Esophagus muscularis mucosa (tissue), 4 donors: ENCODE measurements around the gene GPT2.

Experiments used
- EP300 ChIP-seq: sonication (generic); formaldehyde crosslinking; IDR thresholded peaks from one replicate; pipeline ENCODE4 v1.6.1; 2017; ENCODE audit warnings: antibody characterized with exemption
- POLR2AphosphoS5 ChIP-seq, 2 donors: sonication (generic); formaldehyde crosslinking; IDR thresholded peaks; one replicate each; pipeline ENCODE4 v1.6.1; 2017; ENCODE audit warnings: antibody characterized with exemption in 2 of 2
- TF ChIP-seq, protein P1 (sequence below), 3 experiments: fragments of 200-600 bp in 2 of 3; fragments of 450-650 bp in 1 of 3; sonication (generic) in 2 of 3; IDR thresholded peaks; one replicate each; pipeline ENCODE4 v1.5.1; 2017 to 2019; ENCODE audit warnings: antibody characterized with exemption in 3 of 3, mild to moderate bottlenecking in 2 of 3, moderate library complexity in 1 of 3

GRCh38 chr16:46973996-46974324 is 89.8 kb downstream of the GPT2 start:
- TF ChIP-seq EP300 = no peak
- no peak for TF ChIP-seq POLR2AphosphoS5 (IDR thresholded peaks at IDR 0.05)
- TF ChIP-seq, protein P1, sequence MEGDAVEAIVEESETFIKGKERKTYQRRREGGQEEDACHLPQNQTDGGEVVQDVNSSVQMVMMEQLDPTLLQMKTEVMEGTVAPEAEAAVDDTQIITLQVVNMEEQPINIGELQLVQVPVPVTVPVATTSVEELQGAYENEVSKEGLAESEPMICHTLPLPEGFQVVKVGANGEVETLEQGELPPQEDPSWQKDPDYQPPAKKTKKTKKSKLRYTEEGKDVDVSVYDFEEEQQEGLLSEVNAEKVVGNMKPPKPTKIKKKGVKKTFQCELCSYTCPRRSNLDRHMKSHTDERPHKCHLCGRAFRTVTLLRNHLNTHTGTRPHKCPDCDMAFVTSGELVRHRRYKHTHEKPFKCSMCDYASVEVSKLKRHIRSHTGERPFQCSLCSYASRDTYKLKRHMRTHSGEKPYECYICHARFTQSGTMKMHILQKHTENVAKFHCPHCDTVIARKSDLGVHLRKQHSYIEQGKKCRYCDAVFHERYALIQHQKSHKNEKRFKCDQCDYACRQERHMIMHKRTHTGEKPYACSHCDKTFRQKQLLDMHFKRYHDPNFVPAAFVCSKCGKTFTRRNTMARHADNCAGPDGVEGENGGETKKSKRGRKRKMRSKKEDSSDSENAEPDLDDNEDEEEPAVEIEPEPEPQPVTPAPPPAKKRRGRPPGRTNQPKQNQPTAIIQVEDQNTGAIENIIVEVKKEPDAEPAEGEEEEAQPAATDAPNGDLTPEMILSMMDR (IDR thresholded peaks at IDR 0.05) = no peak
